ENCODE results near the gene TMEM51.

DNA sequence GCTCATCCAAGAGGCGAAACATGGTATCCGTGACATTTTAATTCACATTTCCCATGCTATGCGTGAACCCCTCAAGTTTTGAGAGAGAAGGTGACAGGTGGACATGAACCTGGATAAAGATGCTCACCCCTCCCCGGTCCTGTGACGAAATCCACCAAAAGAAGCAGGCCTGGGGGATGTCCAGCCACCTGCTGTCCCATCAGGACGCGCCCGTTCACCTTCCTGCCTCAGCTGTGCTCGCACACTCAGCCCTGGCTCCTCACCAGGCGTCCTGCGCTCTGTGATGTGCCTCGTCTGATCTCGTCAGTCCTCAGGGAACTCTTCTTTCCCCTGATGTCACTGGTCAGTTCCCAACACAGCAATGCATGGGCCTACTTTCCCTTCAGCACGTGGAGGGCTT, 103.8 kb downstream of the TMEM51 start:
- TF ChIP-seq POLR2AphosphoS5 (IDR thresholded peaks at IDR 0.05; ENCODE audit: borderline replicate concordance, low read depth, low read length): no peak
- TF ChIP-seq EZH2 (IDR thresholded peaks at IDR 0.05): no peak
- no peak for TF ChIP-seq FOXP2 (optimal IDR thresholded peaks at IDR 0.05; ENCODE audit: control extremely low read depth, extremely low read length, insufficient read depth)

Measured in SK-N-MC (cell line).